Measurements from ENCODE around the gene PRPF6. TPM values are rescaled to one million over a fixed set of nuclear protein-coding genes. Genes with fewer than 3 reads are reported as not detected.

The PRPF6 gene
- polyA plus RNA-seq, 1 donor from 2014 or later: 91.9 TPM

- no peak within 1 kb of the TSS for H3K27ac ChIP-seq (ENCODE audit: low read length)
- H3F3A ChIP-seq (ENCODE audit: insufficient read depth, low read length, poor library complexity, severe bottlenecking): no peaks in the 10 kb centered on the region
- H2AFZ ChIP-seq (ENCODE audit: low read depth, low read length): no peak within 1 kb of the TSS
- TF ChIP-seq EZH2 (IDR thresholded peaks at IDR 0.05; ENCODE audit: borderline replicate concordance, insufficient read depth, low read length, poor library complexity, severe bottlenecking): no peak
- TF ChIP-seq MXI1 (conservative IDR thresholded peaks at IDR 0.05; ENCODE audit: poor library complexity, severe bottlenecking): no peak
- TF ChIP-seq, protein P1, sequence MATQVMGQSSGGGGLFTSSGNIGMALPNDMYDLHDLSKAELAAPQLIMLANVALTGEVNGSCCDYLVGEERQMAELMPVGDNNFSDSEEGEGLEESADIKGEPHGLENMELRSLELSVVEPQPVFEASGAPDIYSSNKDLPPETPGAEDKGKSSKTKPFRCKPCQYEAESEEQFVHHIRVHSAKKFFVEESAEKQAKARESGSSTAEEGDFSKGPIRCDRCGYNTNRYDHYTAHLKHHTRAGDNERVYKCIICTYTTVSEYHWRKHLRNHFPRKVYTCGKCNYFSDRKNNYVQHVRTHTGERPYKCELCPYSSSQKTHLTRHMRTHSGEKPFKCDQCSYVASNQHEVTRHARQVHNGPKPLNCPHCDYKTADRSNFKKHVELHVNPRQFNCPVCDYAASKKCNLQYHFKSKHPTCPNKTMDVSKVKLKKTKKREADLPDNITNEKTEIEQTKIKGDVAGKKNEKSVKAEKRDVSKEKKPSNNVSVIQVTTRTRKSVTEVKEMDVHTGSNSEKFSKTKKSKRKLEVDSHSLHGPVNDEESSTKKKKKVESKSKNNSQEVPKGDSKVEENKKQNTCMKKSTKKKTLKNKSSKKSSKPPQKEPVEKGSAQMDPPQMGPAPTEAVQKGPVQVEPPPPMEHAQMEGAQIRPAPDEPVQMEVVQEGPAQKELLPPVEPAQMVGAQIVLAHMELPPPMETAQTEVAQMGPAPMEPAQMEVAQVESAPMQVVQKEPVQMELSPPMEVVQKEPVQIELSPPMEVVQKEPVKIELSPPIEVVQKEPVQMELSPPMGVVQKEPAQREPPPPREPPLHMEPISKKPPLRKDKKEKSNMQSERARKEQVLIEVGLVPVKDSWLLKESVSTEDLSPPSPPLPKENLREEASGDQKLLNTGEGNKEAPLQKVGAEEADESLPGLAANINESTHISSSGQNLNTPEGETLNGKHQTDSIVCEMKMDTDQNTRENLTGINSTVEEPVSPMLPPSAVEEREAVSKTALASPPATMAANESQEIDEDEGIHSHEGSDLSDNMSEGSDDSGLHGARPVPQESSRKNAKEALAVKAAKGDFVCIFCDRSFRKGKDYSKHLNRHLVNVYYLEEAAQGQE (IDR thresholded peaks at IDR 0.05; ENCODE audit: borderline replicate concordance): no peak
- TF ChIP-seq CTCF (IDR thresholded peaks at IDR 0.05; ENCODE audit: poor library complexity, severe bottlenecking): no peak
- no peak for TF ChIP-seq EP300 (conservative IDR thresholded peaks at IDR 0.05; ENCODE audit: poor library complexity, severe bottlenecking)
- H3K4me2 ChIP-seq (ENCODE audit: low read length): peak within 1 kb of the TSS; percentile 35
- H4K20me1 ChIP-seq (ENCODE audit: insufficient read depth): no peaks in the 10 kb centered on the region
- no peaks in the 10 kb centered on the region for H3K9me2 ChIP-seq (ENCODE audit: insufficient read depth, low read length)
- H3K36me3 ChIP-seq (ENCODE audit: insufficient read depth, low read length): no peaks in the 10 kb centered on the region
- peak within 1 kb of the TSS; percentile 70 for H3K4me3 ChIP-seq (ENCODE audit: low read length)
- peaks cover 21% of the 10 kb centered on the region for H3K27me3 ChIP-seq (ENCODE audit: insufficient read depth, low read depth, low read length)
- peak within 1 kb of the TSS; percentile 60 for H3K9ac ChIP-seq (ENCODE audit: low read length)
- H3K79me2 ChIP-seq (replicated peaks; ENCODE audit: insufficient read depth, low read length): no peaks in the 10 kb centered on the region
- no peaks in the 10 kb centered on the region for H3K9me3 ChIP-seq (ENCODE audit: low read length)
Observed at GRCh38 chr20:64080013-64080812, 99.3 kb downstream of the PRPF6 start, which contains the start of gene OPRL1. Gene OPRL1, plus strand, starts transcription at chr20:64080082. Its CDS starts 12,639 bp downstream, at chr20:64092721.

- H3K9ac ChIP-seq (ENCODE audit: low read length): no peak overlapping the region
- no peaks in the 10 kb centered on the region for H4K20me1 ChIP-seq (ENCODE audit: insufficient read depth)
- no peak overlapping the region for H3K27ac ChIP-seq (ENCODE audit: low read length)
- H3K9me3 ChIP-seq (ENCODE audit: low read length): no peaks in the 10 kb centered on the region
- no peaks in the 10 kb centered on the region for H3K9me2 ChIP-seq (ENCODE audit: insufficient read depth, low read length)
- peaks cover 22% of the 10 kb centered on the region for H3K27me3 ChIP-seq (ENCODE audit: insufficient read depth, low read depth, low read length)
- H3K36me3 ChIP-seq (ENCODE audit: insufficient read depth, low read length): no peaks in the 10 kb centered on the region
- TF ChIP-seq POLR2AphosphoS5 (IDR thresholded peaks at IDR 0.05): no peak
- no peak for TF ChIP-seq RAD21 (conservative IDR thresholded peaks at IDR 0.05)
- TF ChIP-seq EP300 (conservative IDR thresholded peaks at IDR 0.05; ENCODE audit: poor library complexity, severe bottlenecking): no peak
- TF ChIP-seq EZH2 (IDR thresholded peaks at IDR 0.05; ENCODE audit: borderline replicate concordance, insufficient read depth, low read length, poor library complexity, severe bottlenecking): no peak
- H2AFZ ChIP-seq (ENCODE audit: low read depth, low read length): no peak overlapping the region
- no peak overlapping the region for H3K4me2 ChIP-seq (ENCODE audit: low read length)
- H3F3A ChIP-seq (ENCODE audit: insufficient read depth, low read length, poor library complexity, severe bottlenecking): no peaks in the 10 kb centered on the region
- no peaks in the 10 kb centered on the region for H3K79me2 ChIP-seq (replicated peaks; ENCODE audit: insufficient read depth, low read length)
- H3K4me3 ChIP-seq (ENCODE audit: low read length): no peak overlapping the region
Observed at GRCh38 chr20:64080813-64081623, 100.1 kb downstream of the PRPF6 start.
